T-helper 2 cell treated with Interferon-gamma antibody and Interleukin-4, amounts not matched to agents 100 ng/mL and 5 ng/mL, for 36 hours (primary cell): ENCODE results near the gene NTRK3. TPM values are rescaled to one million over a fixed set of nuclear protein-coding genes. Genes with fewer than 3 reads are reported as not detected.

Experiments used
- intact Hi-C: fragments of 100-400 bp; cut with micrococcal nuclease; formaldehyde crosslinking; loops from one replicate; pipeline ENCODE4 v1.15.1; 2023
- total RNA-seq: library from RNA; stranded (reverse); gene quantifications from 2 replicates; pipeline ENCODE4 v1.2.3, GENCODE V29; 2022

Gene NTRK3
- total RNA-seq, 1 donor from 2014 or later: not detected

GRCh38 chr15:88258093-88258641 is 1.6 kb upstream of the NTRK3 start:
- intact Hi-C loops: no loop called here

DNA sequence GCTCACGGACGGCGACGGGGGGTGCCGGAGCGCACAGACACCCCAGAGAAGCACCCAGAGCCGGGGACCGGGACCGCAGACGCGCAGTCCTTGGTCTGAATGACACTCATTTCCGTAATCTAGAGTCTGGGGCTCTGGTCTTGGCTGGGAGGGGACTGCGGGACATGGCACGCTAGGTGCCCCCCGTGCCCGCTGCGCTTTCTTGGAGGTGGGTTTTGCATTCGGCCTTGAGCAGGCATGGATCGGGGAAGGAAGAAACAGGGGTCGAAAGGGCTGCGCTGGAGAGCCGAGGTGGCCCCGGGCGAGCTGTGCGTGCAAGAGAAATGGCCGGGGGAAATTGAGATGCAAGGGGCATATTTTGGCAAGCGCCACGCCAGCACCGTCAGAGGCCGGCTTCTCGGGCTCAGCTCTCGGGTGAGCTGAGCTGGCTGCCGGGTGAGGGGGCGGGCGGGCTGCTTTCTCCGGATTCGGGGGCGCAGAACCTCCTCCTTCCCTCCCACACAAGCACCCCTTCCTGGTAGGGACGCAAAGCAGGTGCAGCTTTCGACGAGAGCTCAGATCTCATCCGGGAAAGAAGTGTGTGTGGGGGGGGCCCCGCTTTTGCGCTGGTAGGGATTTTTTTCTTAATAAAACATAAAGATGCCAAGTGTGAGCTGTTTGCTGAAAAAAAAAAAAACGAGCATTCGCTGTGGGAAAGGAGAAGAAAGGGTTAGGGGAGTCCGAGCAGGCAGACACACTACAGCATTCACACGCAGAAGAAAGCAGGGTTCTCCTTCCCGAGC is 963 bp upstream of the NTRK3 start:
- intact Hi-C loops: no loop called here

DNA sequence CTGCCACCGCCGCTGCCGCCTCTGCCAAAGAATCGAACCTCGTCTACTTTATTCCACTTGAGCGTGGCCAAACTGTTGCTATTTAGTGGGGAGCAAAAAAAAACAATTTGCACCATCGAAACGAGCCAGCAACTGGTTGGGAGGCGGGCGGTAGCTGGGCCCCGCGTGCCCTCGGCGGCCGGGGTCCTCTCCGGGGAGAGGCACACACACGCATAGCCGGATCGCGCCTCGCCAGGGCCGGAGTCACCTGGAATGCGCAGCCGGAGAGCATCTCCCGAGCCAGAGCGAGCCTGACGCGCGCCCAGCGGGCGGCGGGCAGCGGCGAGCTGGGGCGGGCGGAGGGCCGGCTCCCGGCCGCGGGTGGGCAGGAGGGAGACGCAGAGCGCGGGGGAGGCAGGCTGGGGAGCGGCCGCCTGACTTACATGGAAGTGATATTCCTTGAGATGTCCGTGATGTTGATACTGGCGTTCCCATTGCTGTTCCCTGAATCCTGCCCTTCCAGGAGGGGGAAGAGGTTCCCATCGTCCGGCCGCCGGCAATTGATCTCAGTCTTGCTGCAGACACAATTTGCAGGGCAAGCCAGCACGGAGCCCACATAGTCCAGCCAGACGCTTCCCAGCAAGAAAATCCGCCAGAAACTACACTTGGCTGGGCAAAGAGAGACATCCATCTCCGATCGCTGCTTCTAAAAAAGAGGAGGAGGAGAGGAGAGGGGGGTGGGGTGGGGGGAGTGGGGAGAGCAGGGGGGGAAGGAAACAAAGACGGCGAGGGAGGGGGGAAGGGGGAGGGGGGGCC is 858 bp downstream of the NTRK3 start:
- intact Hi-C loops: no loop called here

DNA sequence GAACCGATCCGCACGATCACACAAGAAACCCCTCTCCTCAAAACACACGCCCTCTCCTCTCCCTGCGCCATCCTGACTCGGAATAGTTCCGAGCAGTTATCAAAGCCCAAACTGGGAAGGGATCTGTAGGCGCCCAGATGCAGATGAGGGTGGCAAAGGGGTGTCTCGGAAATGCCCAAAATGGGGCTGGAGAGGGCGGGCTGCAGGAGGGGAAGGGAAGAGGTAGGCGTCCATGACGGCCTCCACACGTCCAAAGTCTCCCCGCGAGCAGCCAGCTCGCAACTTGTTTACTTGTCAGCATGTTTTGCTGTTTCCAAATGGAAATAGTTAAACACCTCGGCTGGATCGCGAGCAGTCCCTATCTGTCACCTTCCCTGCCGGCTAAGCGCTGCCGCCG is 1.5 kb downstream of the NTRK3 start:
- intact Hi-C loops: no loop called here

DNA sequence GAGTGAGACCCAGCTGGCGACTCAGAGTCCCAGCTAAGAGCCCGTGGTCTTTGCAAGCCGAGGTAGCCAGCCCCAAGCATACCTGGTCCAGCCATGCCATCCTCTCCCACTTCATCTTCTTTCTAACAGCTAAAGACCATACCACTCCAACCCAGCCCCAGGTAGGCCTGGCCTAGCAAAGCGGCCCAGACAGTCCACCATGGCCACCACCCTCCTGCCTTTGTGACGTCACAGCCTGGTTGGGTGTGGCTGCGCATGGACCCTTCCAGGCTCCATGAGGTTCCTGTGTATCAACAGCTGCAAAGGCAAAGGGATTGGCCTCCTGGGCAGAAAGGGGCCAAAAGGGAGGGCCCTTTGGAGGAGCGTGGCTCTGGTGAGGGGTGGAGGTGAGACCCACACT is 4.1 kb downstream of the NTRK3 start:
- intact Hi-C loops: no loop called here

GRCh38 chr15:88250826-88251225 is 5.7 kb downstream of the NTRK3 start:
- intact Hi-C loops: no loop called here

DNA sequence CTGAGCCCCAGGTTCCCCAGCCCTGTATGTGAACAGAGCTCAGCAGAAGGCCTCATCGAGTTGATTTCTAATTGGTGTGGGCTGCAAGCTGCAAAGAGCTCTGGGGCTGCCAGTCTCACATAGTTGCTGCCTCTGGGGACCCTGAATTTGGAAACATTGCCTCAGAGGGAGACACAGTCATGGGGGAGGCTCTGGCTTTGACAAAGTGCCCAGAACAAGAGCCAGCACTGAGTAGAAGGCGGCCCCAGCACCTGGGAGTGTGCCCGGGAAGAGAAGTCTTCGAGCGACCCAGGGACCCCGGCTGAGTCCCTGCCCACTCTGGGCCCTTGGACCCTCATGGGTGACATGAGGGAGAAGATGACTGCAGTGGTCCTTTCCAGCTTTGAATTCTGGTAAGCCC is 7.3 kb downstream of the NTRK3 start:
- intact Hi-C loops: no loop called here

- intact Hi-C loops: no loop called here
Observed at GRCh38 chr15:88247914-88248313, 8.6 kb downstream of the NTRK3 start.

DNA sequence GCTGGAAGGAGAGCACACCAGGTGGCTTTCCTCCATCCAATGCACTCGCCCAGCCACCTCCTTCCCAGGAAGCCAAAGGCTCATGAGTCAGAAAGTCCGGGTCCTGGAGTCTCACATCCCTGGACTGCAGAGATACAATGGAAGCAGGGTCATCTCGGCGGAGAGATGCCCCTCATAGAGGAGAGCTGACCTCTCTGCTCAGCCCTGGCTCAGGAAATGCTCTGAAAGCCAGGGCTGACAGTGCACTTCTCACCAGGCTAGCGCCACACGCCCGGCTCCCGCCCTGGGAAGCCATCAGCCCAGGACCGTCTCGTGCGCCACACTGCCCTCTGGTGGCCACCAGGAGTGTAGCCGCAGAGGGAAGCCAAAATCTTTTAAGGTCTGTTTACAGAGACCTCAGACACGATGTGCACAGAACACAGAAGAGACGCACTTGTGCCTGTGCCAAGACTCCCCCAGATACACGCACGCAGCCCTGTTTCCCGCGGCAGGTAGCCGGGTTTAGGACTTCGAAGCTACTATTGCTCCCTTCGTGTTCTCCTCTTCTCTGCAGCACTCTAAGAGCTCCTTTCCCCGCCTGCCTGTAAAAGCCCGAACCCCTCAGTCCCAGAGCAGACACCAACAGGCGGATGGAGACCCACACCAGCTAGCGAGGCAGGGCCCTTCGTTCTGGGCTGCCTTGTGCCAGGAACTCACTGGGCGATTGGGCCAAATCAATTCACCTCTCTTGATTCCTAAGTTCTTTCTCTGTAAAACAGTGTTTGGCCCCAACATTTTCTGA is 9.7 kb downstream of the NTRK3 start:
- intact Hi-C loops: no loop called here

- intact Hi-C loops: no loop called here
Observed at GRCh38 chr15:88246081-88246480, 10.5 kb downstream of the NTRK3 start.

DNA sequence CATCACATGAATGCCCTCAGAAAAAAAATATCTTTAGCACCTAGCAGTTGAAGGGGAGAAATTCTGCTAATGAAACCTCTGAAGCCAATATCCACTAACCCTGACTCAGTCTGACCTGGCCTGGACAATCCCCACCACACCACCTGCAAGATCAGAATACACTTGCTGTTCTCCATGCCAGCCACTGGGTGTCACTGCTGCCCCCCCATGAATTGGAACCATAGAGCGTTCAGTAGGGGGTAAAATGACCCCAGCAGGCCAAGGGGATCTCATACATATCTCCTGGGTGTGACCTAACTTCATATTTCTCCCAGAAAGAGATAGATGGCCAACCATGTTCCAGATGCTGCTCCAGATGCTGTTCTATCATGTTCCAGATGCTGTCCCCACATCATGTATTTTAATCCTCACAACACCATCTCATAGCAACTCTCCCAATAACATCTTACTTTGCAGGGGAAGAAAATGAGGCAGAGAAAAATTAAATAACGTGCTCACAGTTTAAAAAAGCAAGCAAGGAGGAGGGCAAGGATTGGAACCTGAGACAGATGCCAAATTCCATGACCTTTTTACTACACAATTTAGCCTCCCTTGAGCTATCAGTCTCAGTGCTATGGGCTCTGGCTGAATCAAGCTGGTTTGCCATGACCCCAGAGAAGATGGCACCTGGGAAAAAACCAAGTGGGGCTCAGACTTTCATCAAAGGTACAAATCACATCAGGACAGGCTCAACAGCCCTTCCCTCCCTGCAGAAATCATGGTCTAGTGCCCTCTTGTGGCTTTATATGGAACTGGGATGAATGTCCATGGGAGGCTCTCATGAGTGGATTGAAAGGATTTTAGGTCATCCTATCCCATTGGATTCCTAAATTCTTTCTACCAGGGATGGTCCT is 12.4 kb downstream of the NTRK3 start:
- intact Hi-C loops: loop anchor here (1.0 kb wide), 1 partner anchor 206 kb away; no protein-coding TSS in a partner anchor

DNA sequence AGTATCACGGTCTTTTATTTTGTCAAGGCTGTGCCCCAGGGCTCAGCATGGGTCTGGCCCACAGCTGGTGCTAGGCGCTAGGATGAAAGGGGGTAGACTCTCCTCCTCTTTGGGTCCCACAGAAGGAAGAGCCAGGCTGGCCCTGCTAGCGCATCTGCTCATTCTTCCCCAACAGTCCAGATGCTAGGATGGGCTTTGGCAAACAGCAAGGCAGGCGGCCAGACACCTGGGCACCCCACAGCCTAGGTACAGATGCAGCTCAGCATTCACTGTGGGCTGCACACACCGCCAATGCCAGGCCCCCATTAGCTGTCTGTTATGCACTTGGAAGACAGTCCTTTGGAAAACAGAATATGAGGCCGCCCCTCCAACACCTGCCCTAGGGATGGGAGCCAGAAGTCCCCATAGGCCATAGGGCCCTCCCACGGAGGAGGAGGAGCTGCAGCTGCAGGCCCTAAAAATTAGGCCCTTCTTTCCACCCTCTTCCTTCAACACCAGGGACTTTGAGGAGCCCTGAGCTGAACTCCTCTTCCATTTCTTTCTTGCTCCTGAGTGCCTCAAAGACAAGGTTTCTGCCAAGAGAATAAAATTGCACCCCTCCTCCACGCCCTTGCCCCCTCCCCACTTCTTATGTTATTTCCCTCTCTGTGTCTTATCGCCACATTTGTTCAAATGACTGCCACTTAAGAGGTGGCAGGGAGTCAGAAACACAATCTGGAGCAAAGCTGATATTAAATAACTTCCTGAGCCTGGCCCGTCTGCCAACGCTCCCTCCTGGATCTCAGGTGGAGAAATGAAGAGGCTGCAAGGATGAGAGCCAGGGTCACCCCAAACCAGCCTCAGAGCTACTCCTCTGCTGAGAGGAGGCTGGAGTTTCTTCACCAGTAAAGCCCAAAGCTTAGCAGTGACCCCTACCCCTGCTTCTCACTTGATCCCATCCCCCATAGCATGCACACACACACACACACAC is 13.7 kb downstream of the NTRK3 start:
- intact Hi-C loops: no loop called here

DNA sequence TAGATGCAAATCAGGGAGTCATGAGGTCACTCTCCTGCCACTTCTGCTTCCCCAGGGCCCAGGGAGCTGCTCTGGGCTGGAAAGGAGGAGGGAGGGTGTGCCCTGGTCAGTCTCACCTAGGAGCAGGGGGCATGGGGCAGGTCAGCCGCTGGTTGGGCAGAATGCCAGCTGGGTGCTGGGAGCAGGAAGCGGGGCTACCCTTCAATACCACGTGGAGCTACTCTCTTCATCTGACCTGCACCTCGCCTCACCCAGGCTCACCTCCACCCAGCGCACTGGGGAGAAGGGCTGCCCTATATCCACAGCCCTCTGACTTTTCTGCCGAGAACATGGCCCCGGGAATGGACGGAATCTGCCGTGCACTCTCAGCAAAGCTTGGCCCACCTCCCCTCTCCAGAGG is 15.1 kb downstream of the NTRK3 start:
- intact Hi-C loops: no loop called here

DNA sequence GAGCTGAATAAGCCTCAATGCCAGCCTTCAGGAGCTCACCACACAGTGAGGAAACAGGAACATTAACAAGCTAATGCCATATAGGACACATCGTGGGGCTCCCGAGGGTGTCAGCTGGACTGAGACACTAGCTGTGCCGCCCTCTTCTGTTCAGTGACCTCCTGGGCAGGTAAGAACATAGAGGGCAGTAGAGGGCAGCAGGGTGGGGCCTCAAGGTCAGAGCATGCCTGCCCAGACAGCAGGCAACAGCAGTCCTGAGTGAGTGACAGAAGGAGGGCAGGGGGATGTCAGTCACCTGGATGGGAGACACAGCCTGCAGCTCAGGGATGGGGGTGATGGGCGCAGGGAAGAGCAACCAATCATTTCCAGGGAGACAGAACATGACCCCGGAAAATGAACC is 15.5 kb downstream of the NTRK3 start:
- intact Hi-C loops: no loop called here

DNA sequence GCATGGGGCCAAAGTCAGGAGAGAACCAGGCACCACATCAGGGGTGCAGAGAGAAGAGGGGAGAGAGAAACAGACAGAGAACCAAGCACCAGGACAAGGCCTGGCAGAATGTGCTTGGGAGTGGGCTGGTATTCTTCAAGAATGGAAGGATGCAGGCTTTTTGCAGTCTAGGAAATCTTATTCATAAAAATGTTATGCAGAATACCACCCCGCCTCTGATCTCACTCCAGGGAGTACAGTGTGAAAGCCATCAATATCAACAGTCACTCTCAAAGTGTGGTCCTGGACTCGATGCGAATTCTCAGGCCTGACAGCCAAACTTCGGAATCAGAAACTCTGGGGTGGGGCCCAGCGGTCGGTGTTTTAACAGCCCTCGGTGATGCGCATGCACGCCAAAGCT is 16.9 kb downstream of the NTRK3 start:
- intact Hi-C loops: no loop called here

GRCh38 chr15:88238618-88239430 is 17.7 kb downstream of the NTRK3 start:
- intact Hi-C loops: no loop called here

DNA sequence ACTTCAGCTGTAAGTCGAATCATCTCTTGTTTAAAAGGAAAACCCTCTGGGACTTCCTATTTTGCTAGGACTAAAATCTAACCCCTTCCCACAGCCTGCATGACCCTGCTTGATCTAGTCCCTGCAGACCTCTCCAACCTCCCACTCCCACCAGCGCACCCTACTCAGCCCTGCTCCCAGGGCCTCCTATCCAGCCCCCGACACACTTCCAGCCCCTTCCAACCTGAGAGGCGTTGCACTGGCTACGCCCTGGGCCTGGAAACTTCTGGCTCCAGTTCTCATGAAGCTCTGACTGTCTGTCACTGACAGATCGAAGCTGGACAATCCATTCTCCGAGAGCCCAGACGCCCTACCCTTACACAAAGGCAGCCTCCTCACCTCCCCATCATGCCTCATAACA is 21.8 kb downstream of the NTRK3 start:
- intact Hi-C loops: no loop called here

GRCh38 chr15:88233921-88234320 is 22.6 kb downstream of the NTRK3 start:
- intact Hi-C loops: no loop called here

DNA sequence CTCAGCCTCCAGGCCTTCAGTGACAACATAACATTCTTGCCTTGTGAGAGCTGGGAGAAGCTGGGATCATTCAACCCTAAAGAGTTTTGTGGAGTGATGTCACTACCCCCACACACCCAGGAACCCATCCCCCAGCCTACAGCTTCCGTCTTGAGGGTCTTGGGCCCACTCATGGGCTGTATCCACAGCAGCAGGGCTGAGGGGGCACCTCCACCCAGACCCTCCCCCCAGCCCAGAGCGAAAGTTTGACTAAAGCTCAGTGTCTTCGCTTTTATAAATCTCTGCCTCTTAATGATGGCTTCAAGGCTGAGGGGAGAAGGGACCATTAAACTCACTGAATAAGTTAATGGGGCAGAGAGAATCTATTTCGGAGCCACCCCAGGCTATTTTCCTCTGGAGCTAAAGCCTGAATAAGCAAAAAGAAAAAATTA is 23.8 kb downstream of the NTRK3 start:
- intact Hi-C loops: no loop called here
